NB4 (cell line): ENCODE results near the gene RIMBP3C.
"Not testable (repeated sequence)": the region's sequence is repeated elsewhere in the genome, so short reads cannot be mapped to it uniquely, and the experiment has no call there.

Experiments used
- POLR2A ChIP-seq: IDR thresholded peaks from 2 replicates; pipeline ENCODE4 v1.6.1; 2011; ENCODE audit warnings: mild to moderate bottlenecking; ENCODE audit not compliant: insufficient read length; ENCODE audit errors: extremely low read depth
- TF ChIP-seq, protein P1 (sequence below): IDR thresholded peaks from one replicate; pipeline ENCODE4 v1.5.1; 2012; ENCODE audit warnings: low read depth, low read length

- TF ChIP-seq, protein P1, sequence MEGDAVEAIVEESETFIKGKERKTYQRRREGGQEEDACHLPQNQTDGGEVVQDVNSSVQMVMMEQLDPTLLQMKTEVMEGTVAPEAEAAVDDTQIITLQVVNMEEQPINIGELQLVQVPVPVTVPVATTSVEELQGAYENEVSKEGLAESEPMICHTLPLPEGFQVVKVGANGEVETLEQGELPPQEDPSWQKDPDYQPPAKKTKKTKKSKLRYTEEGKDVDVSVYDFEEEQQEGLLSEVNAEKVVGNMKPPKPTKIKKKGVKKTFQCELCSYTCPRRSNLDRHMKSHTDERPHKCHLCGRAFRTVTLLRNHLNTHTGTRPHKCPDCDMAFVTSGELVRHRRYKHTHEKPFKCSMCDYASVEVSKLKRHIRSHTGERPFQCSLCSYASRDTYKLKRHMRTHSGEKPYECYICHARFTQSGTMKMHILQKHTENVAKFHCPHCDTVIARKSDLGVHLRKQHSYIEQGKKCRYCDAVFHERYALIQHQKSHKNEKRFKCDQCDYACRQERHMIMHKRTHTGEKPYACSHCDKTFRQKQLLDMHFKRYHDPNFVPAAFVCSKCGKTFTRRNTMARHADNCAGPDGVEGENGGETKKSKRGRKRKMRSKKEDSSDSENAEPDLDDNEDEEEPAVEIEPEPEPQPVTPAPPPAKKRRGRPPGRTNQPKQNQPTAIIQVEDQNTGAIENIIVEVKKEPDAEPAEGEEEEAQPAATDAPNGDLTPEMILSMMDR: not testable (repeated sequence)
- TF ChIP-seq POLR2A: not testable (repeated sequence)
Observed at GRCh38 chr22:21515234-21515633, 36.0 kb downstream of the RIMBP3C start.
